ENCODE measurements around the gene OPTN.
"Not testable (repeated sequence)": the region's sequence is repeated elsewhere in the genome, so short reads cannot be mapped to it uniquely, and the experiment has no call there.

The OPTN gene

GRCh38 chr10:13118784-13119410, 18.9 kb downstream of the OPTN start:
- no peak for DNase-seq (ENCODE audit: low read depth in 1 of 2, low spot score in 1 of 2)

- no peak for DNase-seq (ENCODE audit: low read depth in 1 of 2, low spot score in 1 of 2)
Observed at GRCh38 chr10:13120786-13121499, 21.0 kb downstream of the OPTN start.

- DNase-seq (ENCODE audit: low read depth in 1 of 2, low spot score in 1 of 2), result no peak
Observed at GRCh38 chr10:13121500-13121854, 21.5 kb downstream of the OPTN start.

- no peak for DNase-seq (ENCODE audit: low read depth in 1 of 2, low spot score in 1 of 2)
Observed at GRCh38 chr10:13136651-13137050, 36.7 kb downstream of the OPTN start.

- DNase-seq (ENCODE audit: low read depth in 1 of 2, low spot score in 1 of 2), result no peak
Observed at GRCh38 chr10:13139150-13139549, 39.2 kb downstream of the OPTN start.

- DNase-seq (ENCODE audit: low read depth in 1 of 2, low spot score in 1 of 2), result no peak
Observed at GRCh38 chr10:13139676-13140075, 39.7 kb downstream of the OPTN start.

- no peak for DNase-seq (ENCODE audit: low read depth in 1 of 2, low spot score in 1 of 2)
Observed at GRCh38 chr10:13140627-13141190, 40.7 kb downstream of the OPTN start.

- DNase-seq (ENCODE audit: low read depth in 1 of 2, low spot score in 1 of 2), result no peak
Observed at GRCh38 chr10:13143766-13144165, 43.8 kb downstream of the OPTN start.

- DNase-seq (ENCODE audit: low read depth in 1 of 2, low spot score in 1 of 2), result no peak
Observed at GRCh38 chr10:13144814-13145213, 44.9 kb downstream of the OPTN start.

- DNase-seq (ENCODE audit: low read depth in 1 of 2, low spot score in 1 of 2), result no peak
Observed at GRCh38 chr10:13146379-13146778, 46.4 kb downstream of the OPTN start.

- no peak for DNase-seq (ENCODE audit: low read depth in 1 of 2, low spot score in 1 of 2)
Observed at GRCh38 chr10:13147161-13147560, 47.2 kb downstream of the OPTN start.

GRCh38 chr10:13152296-13152695, 52.3 kb downstream of the OPTN start:
- no peak for DNase-seq (ENCODE audit: low read depth in 1 of 2, low spot score in 1 of 2)

GRCh38 chr10:13155860-13156259, 55.9 kb downstream of the OPTN start:
- DNase-seq (ENCODE audit: low read depth in 1 of 2, low spot score in 1 of 2), result not testable (repeated sequence)

GRCh38 chr10:13158401-13158800, 58.4 kb downstream of the OPTN start:
- no peak for DNase-seq (ENCODE audit: low read depth in 1 of 2, low spot score in 1 of 2)

GRCh38 chr10:13160934-13161856, 61.2 kb downstream of the OPTN start, which contains the start of gene MCM10:
MCM10 (plus strand) TSS chr10:13161558; CDS start chr10:13164203, 2,645 bp downstream.
- DNase-seq (ENCODE audit: low read depth in 1 of 2, low spot score in 1 of 2), result peak; percentile 92 to 96

GRCh38 chr10:13161857-13162271, 61.9 kb downstream of the OPTN start:
- no peak for DNase-seq (ENCODE audit: low read depth in 1 of 2, low spot score in 1 of 2)

- DNase-seq (ENCODE audit: low read depth in 1 of 2, low spot score in 1 of 2), result no peak
Observed at GRCh38 chr10:13163859-13164258, 63.9 kb downstream of the OPTN start.

- DNase-seq (ENCODE audit: low read depth in 1 of 2, low spot score in 1 of 2), result no peak
Observed at GRCh38 chr10:13165177-13165576, 65.2 kb downstream of the OPTN start.

GRCh38 chr10:13167568-13167967, 67.6 kb downstream of the OPTN start:
- DNase-seq (ENCODE audit: low read depth in 1 of 2, low spot score in 1 of 2), result no peak

GRCh38 chr10:13168781-13169180, 68.8 kb downstream of the OPTN start:
- no peak for DNase-seq (ENCODE audit: low read depth in 1 of 2, low spot score in 1 of 2)

- DNase-seq (ENCODE audit: low read depth in 1 of 2, low spot score in 1 of 2), result no peak
Observed at GRCh38 chr10:13173616-13174015, 73.7 kb downstream of the OPTN start.
